ENCODE measurements around the gene TAAR1.

- TF ChIP-seq CTCF (IDR thresholded peaks at IDR 0.05 in 2 of 3, conservative IDR thresholded peaks at IDR 0.05 in 1 of 3; ENCODE audit: control insufficient read depth in 2 of 3, extremely low read depth in 1 of 3, insufficient read depth in 1 of 3, low read depth in 3 of 3, low read length in 3 of 3) (no peak), TAF1 (IDR thresholded peaks at IDR 0.05; ENCODE audit: borderline replicate concordance, low read depth, low read length) (no peak)
Observed at GRCh38 chr6:132611616-132612015, 47.4 kb downstream of the TAAR1 start.
